ENCODE results near the gene WLS. TPM values are rescaled to one million over a fixed set of nuclear protein-coding genes. Genes with fewer than 3 reads are reported as not detected.

The WLS gene
- total and polyA plus RNA-seq, 10 of the 15 experiments (the other 5 are each of a cell fraction or from before 2014, with no cell fraction given), result 0.04 to 0.36 TPM; not detected in 8

DNA sequence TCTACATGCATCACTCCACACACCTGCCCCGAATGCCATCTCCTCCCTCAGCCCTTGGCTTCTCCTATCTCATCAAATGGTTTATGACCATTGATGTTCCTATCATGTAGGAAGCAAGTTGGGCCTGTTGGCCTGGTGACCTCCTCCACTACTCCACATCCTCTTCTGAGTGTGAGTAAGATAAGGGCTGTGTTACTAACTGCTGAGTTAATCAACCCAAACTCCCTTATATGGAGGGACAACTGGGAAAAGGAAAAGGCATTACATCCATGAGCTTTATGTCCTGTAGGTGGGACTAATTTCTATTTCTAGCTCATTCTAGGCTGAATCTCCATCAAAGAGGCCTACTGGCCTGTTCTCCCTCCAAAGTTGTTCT lies 57.6 kb downstream of the WLS start:
- H3K36me3 ChIP-seq (ENCODE audit: control insufficient read depth in 2 of 2, insufficient read depth in 2 of 2, low read length in 1 of 2), result no peaks in the 10 kb centered on the region
- BruUV-seq (replicated peaks), result no TSS peak
- no peak overlapping the region for H3K4me2 ChIP-seq (ENCODE audit: control insufficient read depth, insufficient read depth)
- no peaks in the 10 kb centered on the region for H3K79me2 ChIP-seq (ENCODE audit: control insufficient read depth, insufficient read depth, low read length)
- FAIRE-seq, result no peak
- H3K4me3 ChIP-seq, result no peak overlapping the region
- WGBS (ENCODE audit: insufficient coverage, insufficient replicate concordance, low lambda C conversion rate, missing lambda C conversion rate), result 0% methylated on average over 1 of the region's 1 CpG
- no peaks in the 10 kb centered on the region for H3K27me3 ChIP-seq (replicated peaks in 1 of 2; ENCODE audit: control insufficient read depth in 2 of 2, insufficient read depth in 2 of 2, low read length in 1 of 2)
- peaks cover 6% of the 10 kb centered on the region for H3K4me1 ChIP-seq (ENCODE audit: control insufficient read depth, insufficient read depth, low read length)
- no peak overlapping the region for H3K27ac ChIP-seq (ENCODE audit: control insufficient read depth, insufficient read depth)
- intact Hi-C loops (cut with micrococcal nuclease; ENCODE audit: unreplicated experiment), result no loop called here
- no peak overlapping the region for H3K9ac ChIP-seq (ENCODE audit: control insufficient read depth, insufficient read depth, low read length)
- ChIA-PET RAD21 (ENCODE audit: unreplicated experiment) (interaction anchor here (1.4 kb wide), 1 partner anchor 55 kb away, joined by 3 read pairs; no protein-coding TSS in a partner anchor), CTCF (interaction anchor here (0.8 to 1.5 kb wide), 3 partner anchors 18 to 57 kb away, joined by 4 to 7 read pairs (median 4); no protein-coding TSS in a partner anchor), POLR2A (interaction anchor here (0.5 to 0.8 kb wide), 2 partner anchors 13 to 387 kb away, joined by 3 to 4 read pairs; no protein-coding TSS in a partner anchor), SMC1A (ENCODE audit: uncharacterized antibody, unreplicated experiment) (interaction anchor here (0.8 to 1.9 kb wide), 6 partner anchors 8 to 409 kb away, joined by 3 to 9 read pairs (median 4); no protein-coding TSS in a partner anchor)
- in situ Hi-C loops (cut with MboI), result no loop called here
- no peaks in the 10 kb centered on the region for H3K9me3 ChIP-seq (replicated peaks; ENCODE audit: control insufficient read depth, insufficient read depth, low read length)
- no peak for DNase-seq (ENCODE audit: low read depth, low spot score)
- no peak overlapping the region for H2AFZ ChIP-seq (ENCODE audit: control insufficient read depth, low read depth, low read length)
- no peak for ATAC-seq
- H4K20me1 ChIP-seq (ENCODE audit: control insufficient read depth, insufficient read depth), result no peaks in the 10 kb centered on the region
- no peak for TF ChIP-seq RELA (IDR thresholded peaks at IDR 0.05; ENCODE audit: borderline replicate concordance, partially characterized antibody)
- TF ChIP-seq REST (IDR thresholded peaks at IDR 0.05; ENCODE audit: low read depth, low read length), result no peak
- TF ChIP-seq, protein P1, sequence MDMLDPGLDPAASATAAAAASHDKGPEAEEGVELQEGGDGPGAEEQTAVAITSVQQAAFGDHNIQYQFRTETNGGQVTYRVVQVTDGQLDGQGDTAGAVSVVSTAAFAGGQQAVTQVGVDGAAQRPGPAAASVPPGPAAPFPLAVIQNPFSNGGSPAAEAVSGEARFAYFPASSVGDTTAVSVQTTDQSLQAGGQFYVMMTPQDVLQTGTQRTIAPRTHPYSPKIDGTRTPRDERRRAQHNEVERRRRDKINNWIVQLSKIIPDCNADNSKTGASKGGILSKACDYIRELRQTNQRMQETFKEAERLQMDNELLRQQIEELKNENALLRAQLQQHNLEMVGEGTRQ (IDR thresholded peaks at IDR 0.05; ENCODE audit: borderline replicate concordance, low read depth, low read length), result no peak
- TF ChIP-seq RBBP5 (conservative IDR thresholded peaks at IDR 0.05), result no peak
- TF ChIP-seq FOXM1 (IDR thresholded peaks at IDR 0.05; ENCODE audit: low read depth, low read length), result no peak
- TF ChIP-seq, protein P2, sequence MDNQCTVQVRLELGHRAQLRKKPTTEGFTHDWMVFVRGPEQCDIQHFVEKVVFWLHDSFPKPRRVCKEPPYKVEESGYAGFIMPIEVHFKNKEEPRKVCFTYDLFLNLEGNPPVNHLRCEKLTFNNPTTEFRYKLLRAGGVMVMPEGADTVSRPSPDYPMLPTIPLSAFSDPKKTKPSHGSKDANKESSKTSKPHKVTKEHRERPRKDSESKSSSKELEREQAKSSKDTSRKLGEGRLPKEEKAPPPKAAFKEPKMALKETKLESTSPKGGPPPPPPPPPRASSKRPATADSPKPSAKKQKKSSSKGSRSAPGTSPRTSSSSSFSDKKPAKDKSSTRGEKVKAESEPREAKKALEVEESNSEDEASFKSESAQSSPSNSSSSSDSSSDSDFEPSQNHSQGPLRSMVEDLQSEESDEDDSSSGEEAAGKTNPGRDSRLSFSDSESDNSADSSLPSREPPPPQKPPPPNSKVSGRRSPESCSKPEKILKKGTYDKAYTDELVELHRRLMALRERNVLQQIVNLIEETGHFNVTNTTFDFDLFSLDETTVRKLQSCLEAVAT (IDR thresholded peaks at IDR 0.05), result no peak
- TF ChIP-seq NR2C2 (IDR thresholded peaks at IDR 0.05; ENCODE audit: borderline replicate concordance, control insufficient read depth, insufficient read length, low read depth), result no peak
- TF ChIP-seq, protein P3, sequence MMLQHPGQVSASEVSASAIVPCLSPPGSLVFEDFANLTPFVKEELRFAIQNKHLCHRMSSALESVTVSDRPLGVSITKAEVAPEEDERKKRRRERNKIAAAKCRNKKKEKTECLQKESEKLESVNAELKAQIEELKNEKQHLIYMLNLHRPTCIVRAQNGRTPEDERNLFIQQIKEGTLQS (IDR thresholded peaks at IDR 0.05; ENCODE audit: borderline replicate concordance, extremely low read depth, low read depth, low read length), result no peak
- no peak for TF ChIP-seq NR2C1 (IDR thresholded peaks at IDR 0.05)
- TF ChIP-seq NFYB (IDR thresholded peaks at IDR 0.05; ENCODE audit: insufficient read depth, low read depth, low read length), result no peak
- TF ChIP-seq, protein P4, sequence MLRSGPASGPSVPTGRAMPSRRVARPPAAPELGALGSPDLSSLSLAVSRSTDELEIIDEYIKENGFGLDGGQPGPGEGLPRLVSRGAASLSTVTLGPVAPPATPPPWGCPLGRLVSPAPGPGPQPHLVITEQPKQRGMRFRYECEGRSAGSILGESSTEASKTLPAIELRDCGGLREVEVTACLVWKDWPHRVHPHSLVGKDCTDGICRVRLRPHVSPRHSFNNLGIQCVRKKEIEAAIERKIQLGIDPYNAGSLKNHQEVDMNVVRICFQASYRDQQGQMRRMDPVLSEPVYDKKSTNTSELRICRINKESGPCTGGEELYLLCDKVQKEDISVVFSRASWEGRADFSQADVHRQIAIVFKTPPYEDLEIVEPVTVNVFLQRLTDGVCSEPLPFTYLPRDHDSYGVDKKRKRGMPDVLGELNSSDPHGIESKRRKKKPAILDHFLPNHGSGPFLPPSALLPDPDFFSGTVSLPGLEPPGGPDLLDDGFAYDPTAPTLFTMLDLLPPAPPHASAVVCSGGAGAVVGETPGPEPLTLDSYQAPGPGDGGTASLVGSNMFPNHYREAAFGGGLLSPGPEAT (IDR thresholded peaks at IDR 0.05; ENCODE audit: low read depth), result no peak
- TF ChIP-seq JUNB (IDR thresholded peaks at IDR 0.05), result no peak

Data from GM12878 (cell line).